GM12801 (cell line): ENCODE results near the gene LPIN2.

Experiments
- CTCF ChIP-seq: IDR thresholded peaks from one replicate; pipeline ENCODE4 v1.5.1; 2011; ENCODE audit warnings: control low read depth; ENCODE audit not compliant: insufficient read length; ENCODE audit errors: extremely low read depth

The LPIN2 gene

GRCh38 chr18:3051718-3052410, 38.9 kb upstream of the LPIN2 start:
- TF ChIP-seq CTCF, result no peak

- TF ChIP-seq CTCF, result no peak
These were observed 35.9 kb upstream of the LPIN2 start for GRCh38 chr18:3048820-3049349.

DNA sequence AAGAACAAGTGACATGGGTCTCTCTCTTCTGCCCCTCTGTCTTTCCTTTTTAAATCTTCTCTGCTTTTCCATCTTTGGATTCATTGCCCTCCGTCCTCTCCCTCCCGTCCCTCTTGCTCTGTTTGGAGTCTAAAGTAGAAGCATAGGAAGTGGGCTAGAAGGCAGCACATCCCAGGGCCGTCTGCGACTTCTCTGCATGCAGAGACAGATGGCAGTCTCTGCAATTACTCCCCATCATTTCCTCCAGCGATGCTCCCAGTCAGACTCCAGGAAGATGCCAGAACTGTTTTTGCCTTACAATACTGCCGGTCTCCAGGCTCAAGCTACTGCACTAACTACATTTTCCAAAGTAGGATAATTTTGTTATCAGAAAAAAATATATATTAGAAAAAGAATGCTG, 35.2 kb upstream of the LPIN2 start:
- TF ChIP-seq CTCF, result no peak

DNA sequence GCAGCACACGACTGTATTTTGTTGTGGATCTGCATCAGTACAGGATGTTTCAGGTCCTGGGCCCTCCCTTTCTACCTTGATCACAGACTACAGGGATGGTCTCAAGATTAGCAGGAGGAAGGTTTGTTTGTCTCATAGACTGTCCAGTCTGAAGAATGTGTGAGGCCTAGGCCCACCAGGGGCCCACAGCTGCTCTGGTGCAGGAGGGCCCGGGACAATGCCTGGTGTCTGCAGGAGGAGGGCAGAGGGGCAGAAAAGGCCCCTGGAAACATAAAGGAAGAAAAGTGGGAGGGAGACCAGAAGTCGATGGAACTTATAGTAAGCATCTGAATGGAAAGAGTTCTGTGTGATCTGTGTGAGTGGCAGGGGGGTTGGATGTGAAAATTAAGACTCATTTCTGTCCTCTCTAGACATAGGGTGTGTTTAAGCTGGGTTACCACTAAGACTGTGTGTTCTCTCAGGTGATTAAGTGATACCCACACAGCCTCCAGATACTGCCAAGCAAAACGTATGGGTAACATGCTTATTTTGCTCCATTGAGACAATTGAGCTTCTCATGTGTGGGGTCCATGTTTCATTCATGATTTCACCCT, 33.4 kb upstream of the LPIN2 start:
- TF ChIP-seq CTCF, result no peak

- no peak for TF ChIP-seq CTCF
These were observed 32.2 kb upstream of the LPIN2 start for GRCh38 chr18:3044931-3045698.

DNA sequence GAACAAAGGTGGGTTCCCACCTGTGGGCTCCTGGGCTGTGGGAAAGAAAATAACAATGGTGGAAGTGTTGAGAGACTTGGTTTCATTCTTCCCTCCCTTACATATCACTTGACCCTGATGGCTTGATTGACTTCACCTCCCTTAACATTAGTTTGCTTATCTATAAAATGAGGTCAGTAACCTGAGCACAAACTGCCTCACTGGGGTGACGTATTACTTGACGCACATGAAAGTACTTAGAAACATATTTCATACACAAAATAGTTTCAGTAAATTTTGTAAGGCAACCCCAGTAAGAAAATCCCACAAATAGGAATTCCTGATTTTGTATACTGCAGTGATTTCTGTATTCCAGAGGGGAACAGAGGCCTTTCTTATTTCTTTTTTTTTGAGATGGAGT, 29.4 kb upstream of the LPIN2 start:
- no peak for TF ChIP-seq CTCF

DNA sequence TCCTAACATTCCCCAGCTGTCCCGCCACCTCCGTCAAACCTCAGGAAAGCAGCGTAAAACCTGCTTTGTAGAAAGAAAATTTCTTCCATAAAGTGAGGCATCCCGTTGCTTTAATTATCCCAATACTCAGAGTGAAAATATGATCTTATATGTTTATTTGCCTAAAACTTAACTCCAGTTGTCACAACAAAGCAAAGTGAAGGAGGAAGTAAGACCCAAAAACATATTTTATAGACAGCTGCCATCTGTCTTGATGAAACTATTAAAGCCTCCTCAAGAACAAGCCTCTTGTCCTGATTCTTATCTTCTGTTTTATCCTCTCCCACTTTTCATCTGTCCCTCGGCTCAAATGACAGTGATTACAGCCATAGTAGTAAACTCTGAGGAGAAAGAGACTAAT, 28.9 kb upstream of the LPIN2 start:
- no peak for TF ChIP-seq CTCF
